MM.1S (cell line): ENCODE results near the gene CEMIP2.

ENCODE experiments used
- DNase-seq: peaks from one replicate; pipeline ENCODE4 v3.0.0-alpha.2; 2015
- H2AFZ ChIP-seq: fragments of 300-600 bp; sonication (generic); 2 replicates; pipeline ENCODE4 v1.6.0; 2016; ENCODE audit warnings: antibody characterized with exemption, low read length
- H3F3A ChIP-seq: fragments of 300-600 bp; sonication (generic); 2 replicates; pipeline ENCODE4 v1.6.1; 2016; ENCODE audit warnings: mild to moderate bottlenecking, antibody characterized with exemption, low read length, moderate library complexity, mixed read lengths; ENCODE audit not compliant: insufficient read depth
- H3K27ac ChIP-seq: fragments of 300-600 bp; sonication (generic); 2 replicates; pipeline ENCODE4 v1.5.1; 2016; ENCODE audit warnings: mild to moderate bottlenecking, low read length
- H3K27me3 ChIP-seq: fragments of 300-600 bp; sonication (generic); replicated peaks from 2 replicates; pipeline ENCODE4 v1.6.0; 2016; ENCODE audit warnings: low read length; ENCODE audit not compliant: insufficient read depth
- H3K36me3 ChIP-seq: fragments of 300-600 bp; sonication (generic); replicated peaks from 2 replicates; pipeline ENCODE4 v1.6.1; 2016; ENCODE audit warnings: mild to moderate bottlenecking, low read length, mixed read lengths; ENCODE audit not compliant: insufficient read depth
- H3K4me1 ChIP-seq: fragments of 300-600 bp; sonication (generic); 2 replicates; pipeline ENCODE4 v1.6.1; 2016; ENCODE audit warnings: low read length, mixed read lengths
- H3K4me2 ChIP-seq: fragments of 300-600 bp; sonication (generic); 2 replicates; pipeline ENCODE4 v1.6.0; 2016; ENCODE audit warnings: low read depth, low read length
- H3K4me3 ChIP-seq: fragments of 300-600 bp; sonication (generic); 2 replicates; pipeline ENCODE4 v1.5.1; 2016; ENCODE audit warnings: low read length, mixed read lengths
- H3K79me2 ChIP-seq: fragments of 300-600 bp; sonication (generic); 2 replicates; pipeline ENCODE4 v1.6.1; 2016; ENCODE audit warnings: mixed run types, low read length, mixed read lengths
- H3K9ac ChIP-seq: fragments of 300-600 bp; sonication (generic); 2 replicates; pipeline ENCODE4 v1.6.1; 2016; ENCODE audit warnings: low read length, mixed read lengths
- H3K9me2 ChIP-seq: fragments of 300-600 bp; sonication (generic); replicated peaks from 2 replicates; pipeline ENCODE4 v1.6.1; 2016; ENCODE audit warnings: mild to moderate bottlenecking, low read length, mixed read lengths; ENCODE audit not compliant: insufficient read depth
- H3K9me3 ChIP-seq: fragments of 300-600 bp; sonication (generic); replicated peaks from 2 replicates; pipeline ENCODE4 v1.6.1; 2016; ENCODE audit warnings: mild to moderate bottlenecking, low read length, mixed read lengths; ENCODE audit not compliant: insufficient read depth
- H4K20me1 ChIP-seq: fragments of 300-600 bp; sonication (generic); 2 replicates; pipeline ENCODE4 v1.6.1; 2016; ENCODE audit warnings: mild to moderate bottlenecking, low read length, moderate library complexity, mixed read lengths; ENCODE audit not compliant: insufficient read depth
- EZH2 ChIP-seq: fragments of 300-600 bp; sonication (generic); optimal IDR thresholded peaks from 2 replicates; pipeline ENCODE3; 2017; ENCODE audit warnings: low read depth, mild to moderate bottlenecking, antibody characterized with exemption, low read length, mixed read lengths
- EZH2phosphoT487 ChIP-seq: fragments of 300-600 bp; sonication (generic); IDR thresholded peaks from 2 replicates; pipeline ENCODE4 v1.6.1; 2018; ENCODE audit warnings: antibody characterized with exemption, low read length
- TF ChIP-seq, protein P1 (sequence below): fragments of 300-600 bp; sonication (generic); IDR thresholded peaks from 2 replicates; pipeline ENCODE4 v1.5.1; 2016; ENCODE audit warnings: antibody characterized with exemption, low read length, mixed read lengths

CEMIP2 gene

GRCh38 chr9:71761938-71762353 lies 6.4 kb downstream of the CEMIP2 start:
- H3K79me2 ChIP-seq: 0 out of 2 replicates have a peak, but pooled peaks cover 4% of the 10 kb centered on the region
- H3K4me1 ChIP-seq: no peaks in the 10 kb centered on the region
- no peaks in the 10 kb centered on the region for H3K9me3 ChIP-seq
- no peaks in the 10 kb centered on the region for H3F3A ChIP-seq
- TF ChIP-seq, protein P1, sequence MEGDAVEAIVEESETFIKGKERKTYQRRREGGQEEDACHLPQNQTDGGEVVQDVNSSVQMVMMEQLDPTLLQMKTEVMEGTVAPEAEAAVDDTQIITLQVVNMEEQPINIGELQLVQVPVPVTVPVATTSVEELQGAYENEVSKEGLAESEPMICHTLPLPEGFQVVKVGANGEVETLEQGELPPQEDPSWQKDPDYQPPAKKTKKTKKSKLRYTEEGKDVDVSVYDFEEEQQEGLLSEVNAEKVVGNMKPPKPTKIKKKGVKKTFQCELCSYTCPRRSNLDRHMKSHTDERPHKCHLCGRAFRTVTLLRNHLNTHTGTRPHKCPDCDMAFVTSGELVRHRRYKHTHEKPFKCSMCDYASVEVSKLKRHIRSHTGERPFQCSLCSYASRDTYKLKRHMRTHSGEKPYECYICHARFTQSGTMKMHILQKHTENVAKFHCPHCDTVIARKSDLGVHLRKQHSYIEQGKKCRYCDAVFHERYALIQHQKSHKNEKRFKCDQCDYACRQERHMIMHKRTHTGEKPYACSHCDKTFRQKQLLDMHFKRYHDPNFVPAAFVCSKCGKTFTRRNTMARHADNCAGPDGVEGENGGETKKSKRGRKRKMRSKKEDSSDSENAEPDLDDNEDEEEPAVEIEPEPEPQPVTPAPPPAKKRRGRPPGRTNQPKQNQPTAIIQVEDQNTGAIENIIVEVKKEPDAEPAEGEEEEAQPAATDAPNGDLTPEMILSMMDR: no peak
- TF ChIP-seq EZH2phosphoT487 (no peak), EZH2 (no peak)
- no peak for DNase-seq
- H3K4me2 ChIP-seq: no peak overlapping the region
- H4K20me1 ChIP-seq: no peaks in the 10 kb centered on the region
- H3K9ac ChIP-seq: no peak overlapping the region
- H3K9me2 ChIP-seq: no peaks in the 10 kb centered on the region
- H3K27me3 ChIP-seq: no peaks in the 10 kb centered on the region
- no peaks in the 10 kb centered on the region for H3K36me3 ChIP-seq
- H2AFZ ChIP-seq: no peak overlapping the region
- H3K27ac ChIP-seq: no peak overlapping the region
- no peak overlapping the region for H3K4me3 ChIP-seq

DNA sequence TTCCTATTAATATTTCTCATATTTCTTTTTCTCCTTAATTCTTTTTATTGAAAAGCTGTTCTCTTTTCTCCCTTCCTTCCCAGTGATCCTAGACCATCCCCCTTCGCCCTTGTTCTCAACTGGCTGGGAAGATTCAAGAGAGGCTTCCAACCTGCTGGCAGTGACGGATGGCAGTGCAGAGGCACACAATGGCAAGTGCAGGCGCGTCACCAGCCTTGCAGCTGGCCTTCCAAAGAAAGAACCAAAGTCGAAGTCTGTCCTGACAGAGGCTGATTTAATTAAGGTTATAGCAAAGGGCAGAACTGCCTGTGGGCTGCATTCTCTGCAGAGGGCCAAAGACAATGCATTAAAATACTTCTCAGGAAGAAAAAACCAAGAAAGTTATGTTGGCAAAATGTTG lies 7.4 kb downstream of the CEMIP2 start:
- Histone ChIP-seq H3K9ac (no peak overlapping the region), H3F3A (no peaks in the 10 kb centered on the region), H4K20me1 (no peaks in the 10 kb centered on the region), H3K27ac (no peak overlapping the region), H3K27me3 (no peaks in the 10 kb centered on the region), H3K36me3 (no peaks in the 10 kb centered on the region), H3K4me3 (no peak overlapping the region), H3K4me2 (no peak overlapping the region), H3K9me2 (no peaks in the 10 kb centered on the region), H2AFZ (no peak overlapping the region), H3K79me2 (0 out of 2 replicates have a peak, but pooled peaks cover 4% of the 10 kb centered on the region), H3K9me3 (no peaks in the 10 kb centered on the region), H3K4me1 (no peaks in the 10 kb centered on the region)
- no peak for TF ChIP-seq EZH2
- no peak for DNase-seq

DNA sequence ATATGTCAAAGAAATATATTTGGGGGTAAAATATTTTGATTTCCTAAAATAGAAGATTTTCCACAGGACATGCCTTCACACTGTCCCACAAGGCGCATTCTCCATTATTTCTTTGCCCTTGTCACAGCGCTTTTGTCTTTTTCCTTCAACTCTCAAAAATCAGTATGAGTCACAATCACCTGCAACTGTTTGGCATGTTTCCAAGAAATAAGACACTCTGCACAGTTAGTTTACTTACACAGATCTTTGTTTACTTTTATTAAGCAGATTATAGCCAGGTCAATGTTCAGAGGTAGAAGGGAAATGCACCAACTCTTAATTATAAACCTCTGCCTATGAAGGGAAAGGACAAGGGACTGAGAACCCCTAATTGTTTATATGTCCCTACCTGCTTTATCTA lies 9.5 kb downstream of the CEMIP2 start:
- H3K9me2 ChIP-seq: no peaks in the 10 kb centered on the region
- no peaks in the 10 kb centered on the region for H4K20me1 ChIP-seq
- H3K9ac ChIP-seq: no peak overlapping the region
- no peaks in the 10 kb centered on the region for H3F3A ChIP-seq
- no peaks in the 10 kb centered on the region for H3K4me1 ChIP-seq
- TF ChIP-seq EZH2: no peak
- TF ChIP-seq EZH2phosphoT487: no peak
- TF ChIP-seq, protein P1: no peak
- H3K9me3 ChIP-seq: no peaks in the 10 kb centered on the region
- no peak overlapping the region for H3K4me2 ChIP-seq
- H3K27me3 ChIP-seq: no peaks in the 10 kb centered on the region
- H3K4me3 ChIP-seq: no peak overlapping the region
- no peak overlapping the region for H3K27ac ChIP-seq
- DNase-seq: no peak
- H3K79me2 ChIP-seq: no peaks in the 10 kb centered on the region
- no peak overlapping the region for H2AFZ ChIP-seq
- no peaks in the 10 kb centered on the region for H3K36me3 ChIP-seq

DNA sequence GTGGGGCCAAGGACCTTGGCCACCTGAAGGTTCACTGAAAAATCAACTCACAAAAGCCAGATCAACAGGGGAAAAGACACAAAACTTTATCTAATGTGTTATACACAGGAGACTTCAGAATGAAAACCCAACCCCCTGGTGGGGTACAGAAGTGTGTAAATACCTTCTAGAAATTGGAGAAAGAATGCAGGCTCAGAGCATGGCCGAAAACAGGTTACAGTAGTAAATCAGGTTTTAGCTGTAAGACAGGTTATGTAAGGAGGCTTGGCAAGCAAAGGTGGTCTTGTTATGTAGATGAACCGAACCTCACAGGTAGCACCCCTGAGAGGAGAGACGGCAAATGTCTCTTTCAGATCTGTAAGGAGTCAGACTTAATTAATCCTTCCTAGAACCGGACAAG lies 10.0 kb downstream of the CEMIP2 start:
- Histone ChIP-seq H3K27ac (no peak overlapping the region), H4K20me1 (no peaks in the 10 kb centered on the region), H3K4me1 (no peaks in the 10 kb centered on the region), H3K4me2 (no peak overlapping the region), H3F3A (no peaks in the 10 kb centered on the region), H3K9me2 (no peaks in the 10 kb centered on the region), H3K4me3 (no peak overlapping the region), H3K79me2 (no peaks in the 10 kb centered on the region), H3K9me3 (no peaks in the 10 kb centered on the region), H3K9ac (no peak overlapping the region), H3K27me3 (no peaks in the 10 kb centered on the region), H2AFZ (no peak overlapping the region), H3K36me3 (no peaks in the 10 kb centered on the region)
- no peak for DNase-seq
- TF ChIP-seq EZH2phosphoT487 (no peak), EZH2 (no peak)
- TF ChIP-seq, protein P1: no peak
